Stimulated activated CD4-positive, alpha-beta T cell treated with anti-CD3 and anti-CD28 coated beads, Interleukin-1b, Interleukin-23, amount 100 ng/mL, for 1 hour (primary cell): Measurements from ENCODE around the gene GALK2.
"Not testable (repeated sequence)": the region's sequence is repeated elsewhere in the genome, so short reads cannot be mapped to it uniquely, and the experiment has no call there.

Experiments used
- DNase-seq, 2 donors: peaks; one replicate each; pipeline ENCODE4 v3.0.0-alpha.2; 2020; ENCODE audit warnings: low read depth in 2 of 2

The GALK2 gene

GRCh38 chr15:49223536-49224274 is 53.7 kb downstream of the GALK2 start:
- DNase-seq, result no peak

- DNase-seq, result no peak
These were observed 55.7 kb downstream of the GALK2 start for GRCh38 chr15:49225572-49226281.

DNA sequence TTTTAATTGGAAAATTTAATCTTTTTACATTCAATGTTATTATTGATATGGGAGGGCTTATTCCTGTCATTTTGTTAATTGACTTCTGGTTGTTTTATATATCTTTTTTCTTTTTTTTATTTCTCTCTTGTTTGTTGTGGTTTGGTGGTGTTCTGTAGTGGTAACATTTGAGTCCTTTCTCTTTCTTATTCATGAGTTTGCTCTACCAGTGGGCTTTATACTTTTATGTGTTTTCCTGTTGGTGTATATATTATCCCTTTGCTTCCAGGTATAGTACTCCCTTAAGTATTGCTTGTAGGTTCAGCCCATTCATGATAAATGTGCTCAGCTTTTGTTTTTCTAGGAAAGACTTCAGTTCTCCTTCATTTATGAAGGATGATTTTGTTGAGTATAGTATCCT is 57.6 kb downstream of the GALK2 start:
- no peak for DNase-seq

DNA sequence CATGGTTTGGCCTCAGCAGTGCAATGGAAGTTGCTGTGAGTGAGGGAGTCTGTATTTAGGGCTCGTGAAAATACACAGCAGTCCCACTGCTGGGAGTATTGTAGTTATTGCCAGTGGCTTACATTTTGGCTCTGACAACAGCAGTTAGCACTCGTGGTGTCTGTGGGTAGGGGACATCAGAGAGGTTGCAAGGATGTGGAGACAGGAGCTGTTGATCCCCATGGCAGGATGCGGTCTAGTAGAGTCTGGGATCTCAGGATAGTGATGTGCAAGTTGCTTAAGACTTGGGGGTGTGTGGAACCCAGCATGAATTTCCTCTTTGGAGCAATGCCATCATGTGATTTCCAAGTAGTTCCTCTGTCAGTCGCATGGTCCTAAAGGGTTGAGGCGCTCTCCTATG is 59.9 kb downstream of the GALK2 start:
- no peak for DNase-seq

GRCh38 chr15:49232236-49232806 is 62.3 kb downstream of the GALK2 start:
- DNase-seq, result no peak

GRCh38 chr15:49235446-49236124 is 65.5 kb downstream of the GALK2 start:
- DNase-seq, result no peak

- DNase-seq, result no peak
These were observed 66.8 kb downstream of the GALK2 start for GRCh38 chr15:49236869-49237268.

GRCh38 chr15:49238342-49238741 is 68.3 kb downstream of the GALK2 start:
- DNase-seq, result no peak

GRCh38 chr15:49239105-49239504 is 69.1 kb downstream of the GALK2 start:
- no peak for DNase-seq

- no peak for DNase-seq
These were observed 72.8 kb downstream of the GALK2 start for GRCh38 chr15:49242820-49243219.

- DNase-seq, result no peak
These were observed 77.6 kb downstream of the GALK2 start for GRCh38 chr15:49247556-49248110.

DNA sequence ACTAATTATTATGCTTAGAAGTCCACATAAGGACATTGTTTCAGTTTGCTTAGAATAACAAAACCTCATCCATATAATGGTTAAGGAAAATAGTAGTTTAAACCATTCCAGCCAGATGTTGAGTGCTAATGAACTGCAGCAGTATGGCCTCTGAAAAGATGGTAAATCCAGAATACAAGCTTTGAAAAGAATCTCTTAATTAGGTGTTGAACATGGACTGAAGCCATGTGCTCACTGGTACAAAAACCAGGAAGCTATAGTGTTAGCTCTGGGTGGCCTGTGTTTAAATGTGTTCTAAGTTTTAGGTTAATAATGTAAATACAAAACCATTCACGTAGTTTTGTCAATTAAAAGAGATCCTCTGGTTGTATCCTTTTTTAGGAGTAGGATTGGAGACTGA is 78.2 kb downstream of the GALK2 start:
- DNase-seq, result no peak

GRCh38 chr15:49255966-49256759 is 86.1 kb downstream of the GALK2 start:
- DNase-seq, result no peak

- DNase-seq, result not testable (repeated sequence)
These were observed 95.1 kb downstream of the GALK2 start for GRCh38 chr15:49265117-49265516.

DNA sequence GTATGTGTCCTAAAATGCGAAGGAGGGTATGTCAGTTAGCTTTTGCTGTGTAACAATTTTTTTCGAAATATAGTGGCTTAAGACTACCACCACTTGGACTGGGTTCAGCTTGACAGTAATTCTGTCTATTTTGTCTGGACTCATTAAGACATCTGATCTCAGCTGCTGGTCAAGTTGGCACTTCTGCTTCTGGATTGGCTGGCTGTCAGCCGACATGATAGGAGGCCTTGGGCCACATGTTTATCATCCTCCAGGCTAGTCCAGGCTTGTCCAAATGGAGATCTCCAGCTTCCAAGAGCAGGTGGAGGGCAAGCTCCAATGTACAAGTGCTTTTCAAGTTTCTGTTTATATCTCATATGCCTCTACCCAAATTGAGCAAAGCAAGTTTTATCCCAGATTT is 95.9 kb downstream of the GALK2 start:
- no peak for DNase-seq

DNA sequence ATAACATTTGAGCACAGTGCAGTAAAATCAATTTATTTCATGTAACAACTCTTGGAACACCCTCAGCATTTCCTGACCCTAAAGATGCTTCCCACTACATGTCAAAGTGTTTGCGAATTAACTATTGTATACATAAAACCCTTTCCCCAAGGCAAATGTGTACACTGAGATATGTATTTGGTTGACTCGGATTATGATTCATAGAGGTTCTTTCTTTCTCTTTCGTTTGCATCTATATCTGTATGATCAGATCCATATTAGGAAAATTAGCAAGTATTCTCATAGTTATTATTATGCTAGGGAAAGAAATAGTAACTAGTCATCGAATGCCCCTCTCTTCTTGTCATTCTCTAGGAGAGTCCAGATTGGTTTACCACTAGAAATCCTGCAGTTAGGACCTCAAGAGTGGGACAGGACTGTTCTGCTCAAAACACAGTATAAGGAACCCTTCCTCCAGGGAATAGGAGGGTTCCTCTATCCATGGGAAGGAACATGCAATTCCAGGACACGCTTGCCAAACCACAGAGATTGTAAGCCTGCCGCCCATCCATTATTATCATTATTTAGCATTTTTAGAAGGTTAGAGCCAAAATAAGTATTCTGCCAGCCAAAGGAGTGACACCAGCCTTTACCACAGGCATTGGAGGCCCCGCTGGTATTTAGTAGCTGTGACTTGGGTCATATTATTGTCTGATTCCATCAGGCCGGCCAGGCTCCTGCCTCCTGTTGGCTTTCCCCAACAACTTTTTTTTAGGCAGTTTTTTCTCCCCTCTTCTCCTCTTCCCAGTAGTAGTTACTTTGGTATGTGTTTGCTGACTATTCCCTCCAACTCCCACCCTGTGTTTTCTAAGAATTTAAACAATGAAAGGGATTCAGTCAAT is 100.7 kb downstream of the GALK2 start:
- no peak for DNase-seq

GRCh38 chr15:49273734-49274318 is 103.8 kb downstream of the GALK2 start:
- no peak for DNase-seq

- no peak for DNase-seq
These were observed 108.7 kb downstream of the GALK2 start for GRCh38 chr15:49278751-49279150.

DNA sequence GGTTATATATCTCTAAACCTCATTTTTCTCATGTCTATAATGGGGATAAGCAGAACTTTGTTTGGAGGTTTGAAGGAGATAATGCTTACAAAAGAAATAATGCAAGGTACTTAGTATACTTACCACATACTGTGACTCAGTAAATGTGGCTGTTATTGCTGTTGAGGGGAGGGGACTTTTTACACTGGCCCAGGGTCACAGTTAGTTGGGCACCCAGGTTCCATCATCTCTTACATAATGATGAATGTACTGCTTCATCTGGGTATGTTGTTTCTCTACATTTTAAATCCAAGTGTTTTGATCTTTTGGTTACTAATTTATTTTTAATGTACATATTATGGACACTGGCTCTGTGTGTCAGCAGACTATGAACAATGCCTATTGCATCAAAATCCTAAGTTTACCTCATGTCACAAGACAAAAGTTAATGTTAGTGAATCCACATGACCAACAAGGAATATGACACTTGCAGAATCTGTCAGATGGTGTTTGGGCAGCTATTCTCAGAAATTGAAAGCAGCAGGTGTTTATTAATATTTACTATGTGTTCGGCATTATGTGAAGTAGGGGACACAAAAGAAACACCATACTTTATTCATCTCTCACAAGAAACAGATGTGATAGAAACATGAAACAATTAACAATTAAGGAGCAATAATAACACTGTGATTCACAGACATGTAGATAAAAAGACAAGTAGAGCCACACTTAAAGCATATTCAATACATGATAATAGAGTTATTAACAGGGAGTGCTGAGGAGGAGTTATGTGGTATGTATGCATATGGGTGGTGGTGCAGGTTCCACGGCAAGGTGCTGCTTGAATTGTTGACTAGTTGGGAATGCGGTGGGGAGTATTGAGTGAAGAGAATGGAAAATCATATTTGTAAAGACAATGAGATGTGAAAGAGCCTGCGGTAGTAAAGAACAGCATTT is 109.7 kb downstream of the GALK2 start:
- DNase-seq, result no peak
